Adrenal gland (tissue), 19 donors: ENCODE results near the gene MORN5. TPM values are rescaled to one million over a fixed set of nuclear protein-coding genes. Genes with fewer than 3 reads are reported as not detected.

ENCODE experiments used
- DNase-seq, 7 donors: peaks; one replicate each; pipeline ENCODE4 v3.0.0-alpha.2; 2019 to 2020
- H3K27ac ChIP-seq, 5 donors: fragments of 200-600 bp; sonication (generic) in 4 of 5; 1 replicate in 3 of 5; 2 replicates in 2 of 5; pipeline versions ENCODE4 v1.5.1 to v1.8.0; 2016 to 2020; ENCODE audit warnings: mild to moderate bottlenecking in 1 of 5
- H3K27me3 ChIP-seq: fragments of 200-600 bp; 2 replicates; pipeline ENCODE4 v1.8.0; 2021
- H3K36me3 ChIP-seq, 2 donors: fragments of 200-600 bp; replicated peaks in 1 of 2; 1 replicate in 1 of 2; 2 replicates in 1 of 2; pipeline versions ENCODE4 v1.5.1 to v1.8.0; 2018 to 2022
- H3K4me1 ChIP-seq, 2 donors: fragments of 200-600 bp; replicated peaks in 1 of 2; 1 replicate in 1 of 2; 2 replicates in 1 of 2; pipeline versions ENCODE4 v1.5.1 to v1.8.0; 2018 to 2021
- H3K4me3 ChIP-seq, 4 donors: fragments of 200-600 bp; sonication (generic) in 3 of 4; one replicate each; pipeline ENCODE4 v1.5.1; 2016 to 2018
- H3K9me3 ChIP-seq, 3 donors: fragments of 200-600 bp; sonication (generic) in 1 of 3; replicated peaks in 1 of 3; 1 replicate in 2 of 3; 2 replicates in 1 of 3; pipeline versions ENCODE4 v1.5.1 to v1.8.0; 2016 to 2021
- CTCF ChIP-seq, 6 experiments: fragments of 450-650 bp in 4 of 6; fragments of 200-600 bp in 2 of 6; sonication (generic) in 1 of 6; IDR thresholded peaks; 1 replicate in 5 of 6; 2 replicates in 1 of 6; pipeline versions ENCODE4 v1.5.1 to v1.8.0; 2016 to 2021; ENCODE audit warnings: antibody characterized with exemption in 6 of 6, mild to moderate bottlenecking in 2 of 6, moderate library complexity in 1 of 6
- POLR2A ChIP-seq, 2 donors: fragments of 450-650 bp; IDR thresholded peaks; one replicate each; pipeline ENCODE4 v1.6.1; 2017; ENCODE audit warnings: antibody characterized with exemption in 2 of 2, mild to moderate bottlenecking in 2 of 2, moderate library complexity in 1 of 2
- WGBS, 4 donors: extraction: QIAGEN DNeasy Blood & Tissue Kit in 2 of 4; methylation state at CpG; one replicate each; pipeline versions ENCODE4 v1.1.5 to v1.1.7; 2013 to 2017; 5-methylcytosine and 5-hydroxymethylcytosine counted together
- intact Hi-C, 2 donors: fragments of 100-400 bp; cut with DNase I; formaldehyde crosslinking; loops; one replicate each; pipeline versions ENCODE4 v1.14.1 to v1.15.0; 2022 to 2023
- long read RNA-seq, 10 donors: library from polyadenylated mRNA in 3 of 10; unstranded in 2 of 10; stranded (forward) in 1 of 10; transcript quantifications; one replicate each; pipeline ENCODE4 v2.0.0 and lab custom pipeline, GENCODE V29; 2021 to 2026
- polyA plus RNA-seq, 3 donors: library from polyadenylated mRNA; stranded (reverse); fragments of 200-250 nt in 2 of 3; fragments of 350-450 nt in 1 of 3; fragmentation: Illumina TruSeq in 1 of 3; extraction: RNeasy Lipid Tissue Mini Kit (QIAGEN cat#74804) in 1 of 3; gene quantifications; one replicate each; pipeline ENCODE4 v1.2.3, GENCODE V29; 2013 to 2014
- total RNA-seq, 9 donors: library from RNA; depleted of rRNA in 4 of 9; stranded (reverse); fragments of >200 nt in 4 of 9; fragments of 120-200 nt in 1 of 9; fragmentation: NEBNext Ultra II Directional in 1 of 9; extraction: Animal tissue kit (Norgen Biotek cat#: 25700) in 1 of 9; gene quantifications; one replicate each; pipeline versions ENCODE4 v1.1.0 to v1.2.4, GENCODE V29; 2013 to 2023
- donor health status: healthy with polysubstance abuse.
- donor health status: Bipolar disorder and iron deficiency.
- donor health status: DM: yes; HTN: yes; CAD: no.
- donor health status: DM: no; HTN: no; CAD: no.
- donor health status: DM: no; HTN: no; CAD: no.
- donor health status: DM: yes; HTN: yes; CAD: no.

Gene MORN5
- 1 to 10 TPM in 1 of 9 donors, under 1 TPM in 2, not detected in 6; 0.78 to 1.7 (median 0.80) TPM for total RNA-seq
- under 1 TPM in 1 of 3 donors, not detected in 2; 0.81 TPM for polyA plus RNA-seq
- long read RNA-seq, donor 1 = 0 reads
- long read RNA-seq, donor 2 = 0 reads
- long read RNA-seq, donor 3 = 0 reads
- long read RNA-seq, donor 4, partial matches to known transcripts = 0 of 1 reads
- long read RNA-seq, donor 4, other reads (novel, unspliced or antisense) = 0 of 1 reads
- long read RNA-seq, donor 5 = 0 reads
- long read RNA-seq, donor 6 = 0 reads
- long read RNA-seq, donor 7 = 0 reads
- long read RNA-seq, donor 8 = 0 reads
- long read RNA-seq, donor 9 = 0 reads
- long read RNA-seq, donor 10 = 0 reads

GRCh38 chr9:122159026-122159924, at the start of gene MORN5, which contains the start of gene NDUFA8:
Gene MORN5 (plus strand): TSS chr9:122159908. CDS start chr9:122159973, 65 bp downstream.
Gene NDUFA8 (minus strand): TSS chr9:122159779. CDS start chr9:122159677, 102 bp downstream.
- H3K27me3 ChIP-seq = no peaks in the 10 kb centered on the region
- no peaks in the 10 kb centered on the region for H3K9me3 ChIP-seq
- peak within 1 kb of the TSS; percentile 22 to 85 (median 71) for H3K27ac ChIP-seq
- DNase-seq = peak; percentile 95 to 99 (median 97)
- TF ChIP-seq CTCF (IDR thresholded peaks at IDR 0.05) (peak in 4 of 6 experiments; percentile 17 to 50 (median 40)), POLR2A (IDR thresholded peaks at IDR 0.05) (peak; percentile 51 to 83)
- intact Hi-C loops = no loop called here
- peaks cover 18 to 47% of the 10 kb centered on the region in 2 donors for H3K4me1 ChIP-seq
- 0 to 2% (median 1%) methylated on average over 29 to 56 of the region's 56 CpGs for WGBS, 4 donors
- H3K36me3 ChIP-seq = no peaks in the 10 kb centered on the region
- peak within 1 kb of the TSS; percentile 69 to 88 (median 86) for H3K4me3 ChIP-seq

- no peak overlapping the region for H3K27ac ChIP-seq
- no peaks in the 10 kb centered on the region for H3K36me3 ChIP-seq
- H3K4me3 ChIP-seq = no peak overlapping the region
- intact Hi-C loops = no loop called here
- no peak for DNase-seq
- 88 to 100% (median 93%) methylated on average over 1 to 7 of the region's 7 CpGs for WGBS, 4 donors
- H3K9me3 ChIP-seq = no peaks in the 10 kb centered on the region
- TF ChIP-seq CTCF (IDR thresholded peaks at IDR 0.05) (no peak), POLR2A (IDR thresholded peaks at IDR 0.05) (no peak)
- H3K4me1 ChIP-seq = peaks cover 0 to 14% of the 10 kb centered on the region in 2 donors
- no peaks in the 10 kb centered on the region for H3K27me3 ChIP-seq
Measured at GRCh38 chr9:122110100-122110833, 49.4 kb upstream of the MORN5 start.

- Histone ChIP-seq H3K4me1 (peaks cover 0 to 13% of the 10 kb centered on the region in 2 donors), H3K36me3 (no peaks in the 10 kb centered on the region), H3K9me3 (no peaks in the 10 kb centered on the region), H3K27me3 (no peaks in the 10 kb centered on the region), H3K27ac (no peak overlapping the region), H3K4me3 (no peak overlapping the region)
- DNase-seq = no peak
- 91 to 98% (median 94%) methylated on average over 5 to 9 of the region's 9 CpGs for WGBS, 4 donors
- TF ChIP-seq CTCF (IDR thresholded peaks at IDR 0.05) (no peak), POLR2A (IDR thresholded peaks at IDR 0.05) (no peak)
- intact Hi-C loops = no loop called here
Measured at GRCh38 chr9:122111413-122112085, 48.2 kb upstream of the MORN5 start.
